Cerebellar nuclear complex (tissue), 1 donor: ENCODE results near the gene CAVIN4.

Experiments
- DNase-seq, 2 experiments: peaks; one replicate each; lab custom pipeline; 2025; lab: John Stamatoyannopoulos, UW

Gene CAVIN4

DNA sequence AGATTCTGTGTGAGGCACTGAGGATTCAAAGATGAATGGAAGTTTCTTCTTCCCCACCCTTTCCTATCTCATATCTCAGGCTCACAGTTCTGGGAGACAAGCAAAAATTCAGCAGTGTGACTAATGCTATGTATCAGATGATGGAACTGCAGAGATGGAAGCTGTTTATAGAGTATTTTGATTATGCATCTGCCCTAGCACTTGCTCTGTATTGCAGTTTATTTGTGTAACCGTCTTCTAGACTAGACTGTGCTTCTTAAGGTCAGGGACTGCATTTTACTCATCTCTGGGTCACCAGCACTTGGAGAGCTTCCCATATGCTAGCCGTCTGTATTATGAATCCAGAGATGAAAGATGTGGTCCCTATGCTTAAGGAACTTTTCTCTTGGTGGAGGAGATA lies 12.6 kb downstream of the CAVIN4 start:
- no peak for DNase-seq

DNA sequence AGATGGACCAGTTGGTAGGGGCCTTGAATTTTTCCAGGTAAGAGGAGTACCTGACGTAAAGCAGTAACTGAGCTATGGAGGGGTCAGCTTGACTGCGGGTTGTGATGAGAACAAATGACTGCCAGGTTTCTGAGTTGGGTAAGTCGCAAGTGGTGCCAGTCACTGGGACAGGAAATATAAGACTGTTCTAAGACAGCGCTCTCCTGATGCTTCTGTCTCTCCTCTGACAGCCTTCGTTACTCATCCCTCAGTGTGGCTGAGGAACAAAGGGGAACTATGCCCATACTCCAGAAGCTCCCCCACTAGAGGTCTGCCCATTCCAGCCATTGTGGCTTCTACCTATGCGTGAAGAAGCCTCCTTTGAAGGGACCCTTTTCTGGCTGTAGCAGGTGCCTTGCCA lies 13.3 kb downstream of the CAVIN4 start:
- no peak for DNase-seq

DNA sequence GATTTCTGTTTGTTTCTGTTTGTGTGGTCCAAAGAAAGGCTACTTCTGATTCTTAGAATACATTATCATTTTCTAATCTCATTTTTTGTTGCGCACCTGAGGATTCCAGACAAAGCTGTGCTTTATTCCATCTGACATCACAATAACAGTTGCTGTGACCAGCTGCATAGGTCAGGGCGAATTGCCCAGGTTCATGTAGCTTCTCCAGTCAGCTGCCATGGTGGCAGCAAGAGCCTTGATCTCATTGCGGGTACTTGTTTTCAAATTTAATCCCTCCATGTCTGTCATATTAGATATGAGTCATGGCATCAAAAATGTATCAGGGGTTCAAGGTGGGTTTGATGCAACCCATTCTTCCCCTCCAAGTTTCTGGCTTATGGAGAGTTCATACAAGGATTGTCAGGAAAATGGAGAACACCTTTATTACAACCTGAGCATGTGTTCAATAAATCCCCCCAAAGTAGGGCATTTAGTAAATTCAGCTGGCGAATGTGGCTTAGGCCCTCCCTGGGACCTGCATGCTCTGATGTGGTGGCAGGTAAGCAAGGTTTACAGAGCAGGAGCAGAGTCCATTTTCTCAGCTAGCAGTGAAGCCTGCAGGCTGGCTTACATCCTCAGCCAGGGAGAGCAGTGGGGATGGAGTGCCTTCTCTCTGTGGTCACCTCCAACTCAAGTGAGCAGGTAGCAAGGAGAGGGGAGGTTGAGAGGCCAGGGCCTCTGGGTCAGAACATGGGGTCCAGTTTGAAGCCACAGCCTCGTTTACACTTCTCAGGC lies 13.9 kb downstream of the CAVIN4 start:
- no peak for DNase-seq

DNA sequence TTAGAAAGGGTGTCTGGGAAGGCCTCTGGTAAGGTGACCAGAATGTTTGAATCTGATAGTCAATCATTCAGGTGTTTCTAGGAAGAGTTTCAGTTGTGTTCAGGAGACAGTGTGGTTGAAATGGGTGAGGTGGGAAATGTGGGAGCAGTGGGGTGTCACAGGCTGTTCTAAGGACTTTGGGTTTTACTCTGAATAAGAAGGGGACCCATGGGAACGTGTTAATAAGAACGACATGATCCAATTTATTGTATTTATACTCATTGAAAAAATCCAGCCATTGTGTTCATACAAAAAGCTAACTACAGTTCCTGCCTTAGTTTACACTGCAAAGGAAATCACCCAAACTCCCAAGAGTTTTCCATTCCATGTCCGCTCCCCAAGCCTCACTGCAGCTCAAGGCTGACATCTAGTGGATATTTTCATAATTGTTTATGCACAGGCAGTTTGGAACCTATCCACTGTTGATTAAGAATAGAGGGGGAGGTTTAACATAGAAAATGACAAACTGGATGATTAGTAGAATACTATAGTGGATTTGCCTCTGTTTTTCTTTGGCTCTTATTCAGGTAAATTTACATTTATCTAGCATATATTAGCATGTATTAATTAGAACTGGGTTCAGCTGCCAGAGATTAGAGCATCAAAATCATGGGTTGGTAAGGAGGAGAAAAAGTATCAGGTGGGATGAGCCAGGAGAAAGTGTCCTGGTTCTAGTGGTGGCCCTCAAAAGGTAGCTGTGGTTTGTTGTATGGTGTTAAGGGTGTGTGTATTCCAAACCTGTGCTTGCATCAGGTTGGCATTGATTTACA lies 17.7 kb downstream of the CAVIN4 start:
- DNase-seq, result peak in 1 of 2 experiments; percentile 70

DNA sequence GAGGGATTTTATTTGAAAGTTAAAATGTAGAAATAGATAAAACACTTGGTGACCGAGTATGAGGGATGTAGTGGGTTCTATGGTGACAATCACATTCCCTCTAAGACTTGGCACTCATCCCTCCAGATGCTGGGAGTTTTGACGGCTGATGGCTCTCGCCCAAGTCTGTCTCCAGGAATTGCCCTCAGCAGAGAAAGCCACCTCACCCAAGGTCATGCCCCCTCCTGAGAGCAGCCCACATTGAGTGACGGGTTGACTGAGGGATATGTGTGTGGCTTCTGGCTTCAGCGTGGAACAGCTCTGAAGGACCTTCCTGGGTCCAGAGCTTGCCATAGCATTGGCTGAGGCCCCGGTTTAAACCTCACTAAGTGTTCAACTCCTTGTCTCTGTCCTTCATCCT lies 19.4 kb downstream of the CAVIN4 start:
- no peak for DNase-seq

DNA sequence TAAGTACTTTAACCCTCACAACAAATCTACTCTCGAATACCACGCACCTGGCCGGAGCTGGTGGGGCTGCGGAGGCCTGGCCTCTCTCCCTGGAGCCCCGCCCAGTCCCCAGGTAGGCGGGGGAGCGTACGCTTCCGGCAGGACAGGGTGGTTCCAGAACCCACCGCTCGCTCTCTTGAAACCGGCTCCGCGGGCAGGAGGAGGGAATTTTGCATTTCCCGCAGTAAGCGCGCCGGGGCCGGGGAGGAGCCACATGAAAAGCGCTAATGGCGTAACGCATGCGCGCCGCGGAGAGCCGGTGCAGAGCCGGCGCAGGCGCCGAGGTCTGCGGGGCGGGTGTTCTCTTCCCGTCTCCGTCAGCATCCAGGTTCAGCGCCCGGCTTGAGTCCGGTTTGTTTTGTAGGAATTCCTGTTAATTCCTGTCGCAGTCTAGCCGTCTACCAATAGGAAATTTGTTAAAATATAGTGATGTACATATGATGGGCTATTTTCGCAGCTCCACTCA lies 20.8 kb downstream of the CAVIN4 start:
- peak in 1 of 2 experiments; percentile 47 for DNase-seq

DNA sequence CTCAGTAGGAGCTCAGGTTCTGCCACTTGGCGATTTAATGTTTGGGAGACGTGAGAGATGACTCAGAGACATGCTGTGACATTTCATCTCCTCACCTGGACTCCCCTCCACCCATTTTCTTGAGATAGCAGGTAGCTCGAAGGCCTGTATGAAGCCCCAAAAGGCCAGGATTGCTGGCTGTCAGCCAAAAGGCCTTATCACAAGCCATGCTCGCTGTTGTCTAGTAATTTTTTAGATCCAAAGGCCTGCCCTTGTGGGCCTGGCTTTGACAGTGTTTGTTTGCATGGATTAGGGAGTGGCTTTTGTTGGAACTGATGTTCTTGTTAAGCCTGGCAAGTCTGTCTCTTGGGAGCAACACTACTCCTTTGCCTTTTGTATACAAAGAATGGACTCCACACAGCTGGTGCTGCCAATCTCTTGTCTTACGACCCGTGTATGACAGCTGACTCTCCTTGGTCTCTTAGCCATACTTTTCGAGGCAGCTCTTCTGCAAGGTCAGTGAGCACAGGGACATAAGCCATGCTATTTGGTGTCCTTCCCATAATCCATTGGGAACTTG lies 22.7 kb downstream of the CAVIN4 start:
- DNase-seq, result no peak

DNA sequence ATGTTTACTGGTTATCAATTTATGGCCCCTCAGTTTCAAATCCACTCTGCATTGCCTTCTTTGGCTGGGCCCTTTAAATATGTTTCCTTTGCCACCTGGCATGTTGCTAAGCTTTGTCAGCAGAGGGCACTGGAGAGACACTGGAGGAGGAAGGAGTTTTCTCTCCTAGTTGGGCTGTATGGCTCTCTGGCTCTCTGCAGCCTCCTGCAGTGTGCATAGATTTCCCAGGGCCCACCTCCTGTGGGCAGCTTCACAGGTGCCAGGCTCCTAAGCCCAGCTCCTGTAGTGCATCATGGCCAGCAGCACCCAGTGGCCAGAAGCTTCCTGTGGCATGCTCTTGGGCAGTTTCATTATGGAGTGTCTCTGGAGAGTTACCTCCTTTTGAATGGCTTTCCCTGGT lies 23.3 kb downstream of the CAVIN4 start:
- no peak for DNase-seq

DNA sequence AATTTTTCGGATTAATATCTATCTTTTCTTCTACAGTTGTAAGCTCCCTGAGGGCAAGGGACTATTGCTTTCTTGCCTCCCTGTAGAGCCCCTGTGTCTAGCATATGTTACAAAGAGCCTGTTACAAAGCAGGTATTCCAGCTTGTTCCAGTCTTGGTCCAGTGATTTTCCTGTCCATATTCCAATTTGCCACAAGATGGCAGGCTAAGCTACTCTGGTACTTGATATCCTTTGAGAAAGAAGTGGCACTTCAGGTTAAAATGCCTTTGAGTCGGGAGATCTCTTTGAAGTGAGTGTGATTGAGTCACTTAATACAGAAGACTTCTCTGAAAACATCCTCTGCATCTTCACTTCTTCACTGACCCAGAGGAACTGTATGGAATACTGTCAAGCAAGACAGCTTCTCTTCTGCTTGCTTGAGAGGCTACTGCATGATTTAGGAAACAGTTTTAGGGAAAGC lies 24.5 kb downstream of the CAVIN4 start:
- DNase-seq, result no peak

DNA sequence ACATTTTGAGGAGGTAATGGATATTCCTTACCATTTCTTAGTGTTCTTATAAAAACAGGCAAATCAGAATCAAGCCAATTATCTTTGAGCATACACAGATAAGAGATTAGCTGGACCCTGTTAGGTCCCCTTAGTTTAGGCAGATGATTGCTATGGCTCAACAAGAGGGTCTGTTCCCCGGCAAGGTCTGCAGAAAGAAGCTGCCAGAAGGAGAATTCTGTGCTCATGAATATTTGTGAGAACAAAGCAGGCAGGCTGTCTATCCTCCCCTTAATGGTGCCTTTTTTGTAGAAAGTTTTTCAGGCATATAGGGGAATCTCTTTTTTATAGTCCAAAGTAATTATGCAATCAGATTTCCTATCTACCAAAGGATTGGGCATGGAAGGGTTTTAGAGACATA lies 27.5 kb downstream of the CAVIN4 start:
- no peak for DNase-seq

DNA sequence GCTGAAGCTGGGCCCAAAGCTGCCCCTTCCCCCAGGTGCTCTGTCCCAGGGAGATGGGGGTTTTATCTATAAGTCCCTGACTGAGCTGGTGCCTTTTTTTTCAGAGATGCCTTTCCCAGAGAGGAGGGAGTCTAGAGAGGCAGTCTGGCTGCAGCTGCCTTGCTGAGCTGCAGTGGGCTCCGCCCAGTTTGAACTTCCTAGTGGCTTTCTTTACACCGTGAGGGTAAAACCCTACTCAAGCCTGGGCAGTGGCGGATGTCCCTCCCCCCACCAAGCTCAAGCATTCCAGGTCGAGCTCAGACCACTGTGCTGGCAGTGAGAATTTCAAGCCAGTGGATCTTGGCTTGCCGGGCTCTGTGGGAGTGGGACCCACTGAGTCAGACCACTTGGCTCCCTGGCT lies 41.3 kb downstream of the CAVIN4 start:
- no peak for DNase-seq

DNA sequence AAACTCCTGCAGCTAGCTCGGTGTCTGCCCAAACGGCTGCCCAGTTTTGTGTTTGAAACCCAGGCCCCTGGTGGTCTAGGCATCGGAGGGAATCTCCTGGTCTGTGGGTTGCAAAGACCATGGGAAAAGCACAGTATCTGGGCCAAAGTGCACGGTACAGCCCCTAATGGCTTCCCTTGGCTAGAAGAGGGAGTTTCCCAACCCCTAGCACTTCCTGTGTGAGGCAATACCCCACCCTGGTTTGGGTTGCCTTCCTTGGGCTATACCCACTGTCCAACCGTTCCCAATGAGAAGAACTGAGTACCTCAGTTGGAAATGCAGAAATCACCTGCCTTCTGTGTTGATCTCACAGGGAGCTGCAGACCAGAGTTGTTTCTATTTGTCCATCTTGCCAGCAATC lies 41.8 kb downstream of the CAVIN4 start:
- no peak for DNase-seq

DNA sequence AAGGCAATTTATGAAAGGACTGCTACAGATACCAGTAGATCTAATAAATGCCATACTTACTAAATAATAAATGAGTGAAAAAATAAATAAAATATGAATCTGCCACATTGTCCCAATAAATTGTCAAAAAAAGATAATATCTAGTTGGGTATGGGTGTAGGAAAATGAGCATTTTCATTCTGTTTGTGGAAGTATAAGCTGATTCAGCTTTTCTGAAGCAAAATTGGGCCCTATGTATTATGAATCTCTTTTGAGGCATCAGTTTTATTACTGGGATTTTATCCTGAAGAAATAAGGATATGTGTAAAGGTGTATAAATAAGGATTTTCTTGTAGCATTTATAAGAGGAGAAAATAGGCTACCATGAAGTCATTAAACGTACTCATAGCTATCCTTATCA lies 46.1 kb downstream of the CAVIN4 start:
- DNase-seq, result no peak

DNA sequence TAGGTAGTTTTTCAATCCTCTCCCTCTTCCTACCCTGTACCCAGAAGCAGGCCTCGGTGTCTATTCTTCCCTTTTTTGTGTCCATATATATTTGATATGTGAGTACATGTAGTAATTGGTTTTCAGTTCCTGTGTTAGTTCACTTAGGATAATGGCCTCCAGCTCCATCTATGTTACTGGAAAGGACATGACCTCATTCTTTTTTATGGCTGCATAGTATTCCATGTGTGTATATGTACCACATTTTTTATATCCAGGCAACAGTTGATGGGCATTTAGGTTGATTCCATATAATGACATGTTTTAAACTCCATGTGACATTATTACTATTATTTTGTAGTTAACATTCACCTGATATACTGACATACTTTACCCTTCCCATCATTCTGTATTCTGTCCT lies 49.1 kb downstream of the CAVIN4 start:
- DNase-seq, result no peak

DNA sequence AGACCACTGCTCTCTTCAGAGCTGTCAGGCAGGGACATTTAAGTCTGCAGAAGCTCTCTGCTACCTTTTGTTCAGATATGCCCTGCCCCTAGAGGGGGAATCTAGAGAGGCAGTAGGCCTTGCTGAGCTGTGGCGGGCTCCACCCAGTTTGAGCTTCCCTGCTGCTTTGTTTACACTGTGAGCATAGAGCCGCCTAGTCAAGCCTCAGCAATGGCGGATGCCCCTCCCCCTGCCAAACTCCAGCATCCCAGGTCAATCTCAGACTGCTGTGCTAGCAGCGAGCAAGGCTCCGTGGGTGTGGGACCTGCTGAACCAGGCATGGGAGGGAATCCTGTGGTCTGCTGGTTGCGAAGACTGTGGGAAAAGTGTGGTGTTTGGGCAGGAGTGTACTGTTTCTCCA lies 59.9 kb downstream of the CAVIN4 start:
- DNase-seq, result no peak
